Measurements from ENCODE around the gene CSTF2T.

Gene CSTF2T, protein sequence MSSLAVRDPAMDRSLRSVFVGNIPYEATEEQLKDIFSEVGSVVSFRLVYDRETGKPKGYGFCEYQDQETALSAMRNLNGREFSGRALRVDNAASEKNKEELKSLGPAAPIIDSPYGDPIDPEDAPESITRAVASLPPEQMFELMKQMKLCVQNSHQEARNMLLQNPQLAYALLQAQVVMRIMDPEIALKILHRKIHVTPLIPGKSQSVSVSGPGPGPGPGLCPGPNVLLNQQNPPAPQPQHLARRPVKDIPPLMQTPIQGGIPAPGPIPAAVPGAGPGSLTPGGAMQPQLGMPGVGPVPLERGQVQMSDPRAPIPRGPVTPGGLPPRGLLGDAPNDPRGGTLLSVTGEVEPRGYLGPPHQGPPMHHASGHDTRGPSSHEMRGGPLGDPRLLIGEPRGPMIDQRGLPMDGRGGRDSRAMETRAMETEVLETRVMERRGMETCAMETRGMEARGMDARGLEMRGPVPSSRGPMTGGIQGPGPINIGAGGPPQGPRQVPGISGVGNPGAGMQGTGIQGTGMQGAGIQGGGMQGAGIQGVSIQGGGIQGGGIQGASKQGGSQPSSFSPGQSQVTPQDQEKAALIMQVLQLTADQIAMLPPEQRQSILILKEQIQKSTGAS

DNA sequence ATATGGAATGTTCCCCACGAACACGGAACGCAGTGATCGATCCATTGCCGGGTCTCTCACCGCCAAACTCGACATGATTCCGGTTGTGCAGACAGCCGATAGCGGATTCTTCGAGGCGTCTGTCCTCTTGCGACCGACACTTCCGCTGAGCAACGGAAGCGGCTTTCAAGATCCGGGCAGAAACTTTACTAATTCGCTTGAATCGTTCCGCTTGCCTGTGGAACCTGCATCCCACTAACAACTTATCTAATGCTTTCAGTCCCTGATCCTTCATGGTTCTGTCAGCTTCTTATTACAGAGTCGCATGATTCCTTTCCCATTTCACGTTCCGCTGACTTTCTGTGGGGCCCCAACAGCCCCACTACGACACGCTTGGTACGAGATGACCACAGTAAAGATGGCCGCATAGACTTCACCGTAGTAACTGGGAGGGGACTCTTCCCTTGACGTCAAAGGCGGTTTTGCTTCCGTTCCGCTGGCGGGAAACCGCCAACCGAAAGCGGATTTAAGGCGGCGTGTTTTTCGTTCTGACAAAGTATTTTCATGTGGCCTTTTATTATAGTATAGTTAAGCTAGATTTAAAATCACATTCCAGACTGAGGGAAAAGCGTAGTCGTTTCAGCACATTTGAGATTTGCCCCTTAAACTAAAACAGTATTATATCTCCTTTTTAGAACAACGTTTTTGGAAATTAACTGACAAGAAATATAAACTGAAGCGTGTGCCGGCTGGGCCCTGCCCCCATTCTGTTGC lies at the start of gene CSTF2T:
Gene CSTF2T, minus strand, starts transcription at position 121 of the 753 bp plus-strand sequence. Its CDS starts 46 bp downstream, at position 75.
- peak; percentile 93 for FAIRE-seq

DNA sequence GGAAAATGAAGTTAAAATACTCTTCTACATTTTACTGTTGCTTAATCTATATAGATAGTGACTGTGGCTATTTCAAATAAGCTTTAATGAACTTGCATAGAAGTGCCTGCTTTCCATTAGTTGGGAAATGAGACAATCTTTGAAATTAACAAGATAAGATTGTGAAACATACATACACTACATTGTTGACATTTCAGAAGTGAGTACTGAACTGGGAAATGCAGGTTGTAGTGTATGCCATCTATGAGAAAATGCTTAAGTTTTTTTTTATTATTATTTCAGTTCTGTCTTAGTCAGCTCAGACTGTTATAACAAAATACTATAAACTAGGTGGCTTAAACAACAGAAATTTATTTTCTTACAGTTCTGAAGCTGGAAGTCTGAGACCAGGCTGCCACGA lies 49.6 kb upstream of the CSTF2T start:
- FAIRE-seq, result no peak

DNA sequence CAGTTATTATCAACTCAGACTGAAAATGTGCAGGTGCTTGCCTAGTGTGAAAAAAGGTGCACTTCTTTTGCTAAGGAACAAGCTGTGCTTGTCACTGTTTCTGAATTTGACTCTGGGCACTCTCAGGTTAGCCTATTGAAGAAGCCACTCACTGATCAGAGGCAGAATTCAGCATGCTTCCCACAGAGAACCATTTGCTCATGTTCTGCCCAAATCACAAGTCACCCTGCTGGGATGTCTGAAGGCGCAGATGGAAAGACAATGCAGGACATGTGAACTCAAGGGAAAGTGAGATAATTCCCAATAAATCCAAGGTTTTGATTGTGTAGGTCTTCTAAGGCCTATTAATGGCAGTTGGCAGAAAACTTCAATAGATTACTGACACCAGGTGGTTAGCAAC lies 47.8 kb upstream of the CSTF2T start:
- no peak for FAIRE-seq

DNA sequence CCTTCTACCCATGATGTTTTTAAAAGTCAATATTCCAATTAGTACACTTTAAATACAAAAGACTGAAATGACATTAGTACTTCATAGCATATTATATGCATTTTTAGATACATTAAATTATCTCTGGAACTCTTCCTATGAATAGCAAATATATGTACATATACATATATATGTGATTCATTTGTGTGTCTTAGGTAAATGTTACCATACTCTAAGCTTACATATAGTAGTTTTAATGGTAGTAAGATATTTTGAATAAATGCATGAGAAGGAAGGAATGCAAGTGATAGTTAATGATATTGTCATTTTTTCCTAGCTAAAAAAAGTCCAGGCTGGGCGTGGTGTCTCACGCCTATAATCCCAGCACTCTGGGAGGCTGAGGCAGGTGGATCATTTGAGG lies 46.0 kb upstream of the CSTF2T start:
- FAIRE-seq, result no peak

DNA sequence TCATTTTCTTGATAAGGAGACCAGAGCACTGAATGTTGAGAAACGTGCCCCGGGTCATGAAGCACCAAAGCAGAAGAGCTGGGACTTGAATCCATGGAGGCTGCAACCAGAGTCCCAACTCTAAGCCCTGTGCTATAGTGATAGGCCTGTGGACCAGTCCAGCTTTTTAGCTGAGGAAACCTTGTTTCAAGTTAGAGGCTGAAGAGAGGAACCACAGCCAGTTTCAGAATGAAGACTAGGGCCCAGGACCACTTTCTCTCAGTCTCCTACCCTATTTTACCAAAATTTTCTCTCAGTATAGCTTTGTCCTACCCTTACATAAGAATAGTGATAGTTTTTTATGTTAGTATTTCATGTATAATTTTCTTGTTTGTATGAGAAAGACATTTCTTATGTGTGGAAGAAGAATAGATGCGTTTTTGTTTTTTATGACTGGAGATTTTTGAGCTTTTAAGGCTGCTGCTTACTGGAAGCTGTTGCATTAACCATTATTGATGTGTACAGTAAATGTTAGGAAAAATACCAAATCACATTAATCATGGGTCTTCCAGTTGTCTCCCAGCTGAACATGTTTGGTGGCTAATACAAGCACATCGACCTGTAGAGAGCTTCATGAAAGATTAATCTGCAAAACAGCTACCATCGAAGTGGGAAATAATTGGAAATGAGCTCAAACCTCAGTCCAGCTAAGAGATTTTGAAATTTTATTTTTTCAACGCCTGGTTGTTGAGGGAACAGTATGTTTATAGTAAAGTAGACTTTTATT lies 45.0 kb upstream of the CSTF2T start:
- no peak for FAIRE-seq

DNA sequence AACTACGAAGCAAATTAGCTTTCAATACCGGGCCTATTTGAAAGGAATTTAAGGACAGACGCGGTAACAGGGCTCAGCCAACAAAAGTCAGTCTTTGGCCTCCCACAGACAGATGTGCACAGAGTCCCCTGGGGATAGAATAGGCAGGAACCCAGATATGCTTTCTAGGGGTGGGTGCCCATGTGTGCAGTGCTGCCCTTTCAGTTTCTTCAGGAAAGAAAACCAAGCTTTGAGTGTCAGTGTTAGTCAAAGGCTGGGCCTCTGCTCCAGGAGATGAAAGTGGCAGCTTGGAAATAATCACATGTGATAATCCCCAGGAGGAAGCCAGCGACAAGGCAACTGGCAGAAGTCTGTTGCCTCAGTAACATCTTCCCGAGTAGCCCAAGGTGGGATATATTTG lies 43.8 kb upstream of the CSTF2T start:
- FAIRE-seq, result no peak

DNA sequence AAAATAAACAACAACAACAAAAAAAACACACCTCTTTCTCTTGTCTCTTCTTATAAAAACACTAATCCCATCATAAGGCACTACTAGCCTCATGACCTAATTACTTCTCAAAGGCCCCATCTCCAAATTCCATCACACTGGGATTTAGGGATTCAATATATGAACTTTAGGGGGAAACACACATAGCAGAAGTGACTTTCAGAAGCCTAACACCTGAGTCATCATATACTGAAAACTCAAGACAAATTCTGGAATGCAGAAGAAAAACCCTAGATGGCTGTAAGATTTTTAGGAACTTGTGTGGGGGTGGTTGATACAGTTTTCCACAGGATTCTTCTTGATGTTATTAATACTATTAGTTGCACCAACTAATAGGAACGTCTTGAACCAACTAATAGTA lies 33.7 kb upstream of the CSTF2T start:
- no peak for FAIRE-seq

DNA sequence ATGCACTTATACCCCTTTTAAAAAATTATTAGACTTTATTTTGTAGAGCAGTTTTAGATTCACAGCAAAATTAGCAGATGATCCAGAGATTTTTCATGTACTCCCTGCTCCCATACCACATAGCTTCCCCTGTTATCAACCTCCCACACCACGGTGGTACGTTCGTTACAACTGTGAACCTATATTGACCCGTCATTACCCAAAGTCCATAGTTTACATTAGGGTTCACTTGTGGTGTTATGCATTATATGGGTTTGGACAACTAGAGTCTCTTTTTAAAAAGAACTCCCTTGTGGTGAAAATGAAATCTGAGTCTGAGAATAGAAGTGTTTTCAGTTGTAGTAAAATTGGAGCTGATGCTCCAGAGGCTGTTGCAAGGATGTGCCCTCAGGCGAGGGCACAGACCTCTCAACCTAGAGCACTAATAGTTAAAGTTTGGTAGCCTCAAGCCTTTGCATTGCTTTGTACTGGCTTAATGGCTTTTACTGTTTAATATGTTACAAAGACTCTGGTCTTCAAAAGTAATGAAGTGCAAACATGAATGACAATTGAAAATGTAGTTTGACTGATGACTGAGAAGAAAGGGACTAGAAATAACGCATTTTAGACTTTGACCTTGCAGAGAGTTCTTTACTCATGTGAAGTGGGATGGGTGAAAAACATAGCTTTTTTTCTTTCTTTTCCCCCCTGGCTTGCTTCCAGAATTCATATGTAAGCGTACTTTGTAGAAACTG lies 30.6 kb upstream of the CSTF2T start:
- FAIRE-seq, result no peak

DNA sequence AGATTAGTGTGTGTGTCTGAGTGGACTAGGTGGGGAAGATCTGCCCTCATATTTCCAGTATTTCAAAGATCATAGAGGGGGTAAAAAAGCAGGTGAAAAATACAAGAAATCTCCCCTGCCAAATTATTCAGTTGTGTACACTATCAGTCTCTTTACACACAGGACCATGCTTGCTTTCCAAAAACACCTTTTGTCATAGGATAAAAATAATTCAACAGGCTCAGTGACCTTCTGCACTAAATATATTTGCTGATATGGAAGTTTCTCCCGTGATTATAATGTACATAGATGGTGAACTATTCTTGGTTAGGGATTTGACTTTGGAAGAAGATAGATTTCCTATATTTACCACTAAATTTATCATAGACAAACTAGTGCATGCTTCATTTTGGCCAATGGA lies 24.6 kb upstream of the CSTF2T start:
- FAIRE-seq, result no peak

DNA sequence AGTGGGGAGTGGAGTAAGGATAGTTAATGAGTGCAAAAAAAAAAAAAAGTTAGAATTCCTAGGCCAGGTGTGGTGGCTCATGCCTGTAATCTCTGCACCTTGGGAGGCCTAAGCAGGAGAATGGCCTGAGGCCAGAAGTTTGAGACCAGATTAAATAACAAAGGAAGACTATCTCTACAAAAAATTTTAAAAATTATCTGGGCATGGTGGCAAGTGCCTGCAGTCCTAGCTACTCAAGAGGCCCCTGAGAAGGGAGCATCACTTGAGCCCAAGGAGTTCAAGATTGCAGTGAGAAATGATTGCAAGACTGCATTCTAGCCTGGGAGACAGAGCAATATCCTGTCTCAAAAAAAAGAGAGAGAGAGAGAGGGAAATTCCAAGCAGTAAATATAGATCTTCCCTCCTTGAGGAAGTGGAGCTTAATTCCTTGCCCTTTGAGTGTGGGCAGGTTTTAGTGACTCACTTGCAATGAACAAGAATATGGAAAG lies 19.5 kb upstream of the CSTF2T start:
- no peak for FAIRE-seq

DNA sequence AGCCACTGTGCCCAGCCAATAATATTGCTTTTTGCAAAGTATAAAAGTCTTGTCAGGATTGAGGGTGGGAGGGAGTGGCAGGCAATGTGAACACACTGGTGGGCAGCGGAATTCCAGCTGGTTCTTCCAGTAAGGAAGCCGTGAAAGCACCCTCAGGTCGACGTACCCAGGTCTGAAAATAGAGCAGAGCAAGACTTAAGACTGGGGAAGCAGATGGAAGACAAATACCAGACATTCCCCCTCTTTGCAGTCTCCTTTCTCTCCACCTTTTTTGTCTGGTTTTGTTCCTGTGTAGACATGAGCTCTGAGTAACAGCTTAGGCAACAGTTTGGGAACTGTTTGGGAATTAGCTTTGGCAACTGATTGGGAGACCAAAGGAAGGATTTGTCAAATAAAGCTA lies 17.6 kb upstream of the CSTF2T start:
- FAIRE-seq, result no peak

DNA sequence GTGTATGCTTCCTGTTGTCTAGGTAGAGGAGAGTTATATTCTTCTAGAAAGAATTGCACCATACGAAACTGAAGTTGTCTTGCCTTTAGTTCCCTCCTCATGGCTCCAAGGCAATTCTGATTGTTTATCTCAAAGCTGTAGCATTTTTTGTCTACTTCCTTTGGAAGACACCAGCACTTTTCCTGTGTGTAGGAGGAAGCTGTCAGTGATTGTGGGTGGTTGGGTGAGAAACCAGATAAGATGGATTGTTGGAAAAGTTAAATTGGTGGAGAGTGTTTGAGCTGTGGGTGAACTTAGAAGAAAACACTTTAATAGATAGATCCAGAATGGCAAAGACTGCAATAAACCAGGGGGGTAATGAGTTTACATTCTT lies 12.1 kb upstream of the CSTF2T start:
- no peak for FAIRE-seq

DNA sequence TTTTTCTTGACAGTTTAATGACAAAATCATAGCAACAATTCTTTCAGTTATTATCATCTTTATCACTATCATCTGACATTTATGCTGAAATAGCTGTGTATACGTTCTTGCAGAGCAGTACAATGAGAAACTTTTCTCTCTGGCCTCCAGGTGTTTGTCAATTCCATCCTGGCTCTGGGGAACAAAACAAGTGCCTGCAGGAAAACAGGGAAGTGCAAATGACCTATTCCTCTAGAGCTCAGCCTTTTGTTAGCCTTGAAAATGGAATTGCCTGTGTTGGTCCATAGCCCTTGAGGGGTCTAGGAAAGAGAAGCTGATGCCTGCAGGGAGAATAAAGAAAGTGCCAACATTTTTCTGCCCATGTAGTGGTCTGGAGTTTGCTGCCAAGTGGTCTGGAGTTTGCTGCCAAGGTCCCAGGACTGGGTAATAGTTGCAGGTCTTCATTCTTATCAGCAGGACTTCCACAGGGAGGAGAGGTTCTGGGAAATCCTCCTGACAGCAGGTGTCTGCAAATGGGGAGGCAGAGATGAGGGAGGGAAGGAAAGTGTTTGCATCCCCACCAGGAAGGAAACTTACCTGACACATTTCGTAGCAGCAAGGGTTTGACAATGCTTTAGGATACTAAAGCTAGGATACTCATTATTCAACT lies 10.1 kb upstream of the CSTF2T start:
- no peak for FAIRE-seq

DNA sequence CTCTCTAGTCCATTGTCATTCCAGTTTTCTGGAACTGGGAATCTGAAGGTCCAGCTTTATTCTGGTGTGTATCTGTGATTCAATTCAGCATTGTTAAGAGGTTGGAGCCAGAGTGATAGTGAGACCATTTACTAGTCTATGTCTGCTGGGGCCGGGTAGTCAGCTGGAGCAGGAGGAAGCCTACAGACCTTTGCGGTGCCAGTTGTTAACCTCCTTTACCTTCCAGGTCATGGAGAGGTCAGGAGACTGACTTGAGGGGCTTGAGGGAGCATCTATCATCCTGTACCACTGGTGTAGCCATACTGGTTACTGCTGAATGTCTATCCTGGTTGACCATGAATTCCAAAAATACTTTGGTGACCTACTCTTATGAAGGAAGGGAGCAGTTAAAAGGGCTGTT lies 9.2 kb upstream of the CSTF2T start:
- FAIRE-seq, result no peak

DNA sequence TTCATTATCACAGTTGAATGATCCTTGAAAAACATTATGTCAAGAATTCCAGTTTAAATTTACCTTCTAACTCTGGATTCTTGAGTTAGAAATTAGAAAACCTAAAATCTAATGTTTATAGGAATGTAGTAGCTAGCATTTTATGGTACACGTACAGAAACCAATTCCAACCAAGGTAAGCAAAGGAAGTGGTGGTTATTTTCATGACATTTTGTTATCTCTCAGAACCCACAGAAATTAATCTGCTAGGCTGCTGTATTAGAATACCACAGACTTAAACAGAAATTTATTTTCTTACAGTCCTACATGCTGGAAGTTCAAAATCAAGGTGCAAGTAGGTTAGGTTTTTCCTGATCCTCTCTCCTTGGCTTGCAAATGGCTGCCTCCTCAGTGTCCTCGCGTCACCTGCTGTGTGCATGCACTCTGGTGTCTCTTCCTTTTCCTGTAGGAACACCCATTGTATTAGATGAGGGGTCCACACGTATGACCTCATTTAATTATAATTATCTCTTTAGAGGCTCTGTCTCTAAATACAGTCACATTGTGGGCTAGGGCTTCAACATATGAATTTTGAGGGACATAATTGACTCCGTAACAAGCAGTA lies 8.5 kb upstream of the CSTF2T start:
- FAIRE-seq, result no peak

DNA sequence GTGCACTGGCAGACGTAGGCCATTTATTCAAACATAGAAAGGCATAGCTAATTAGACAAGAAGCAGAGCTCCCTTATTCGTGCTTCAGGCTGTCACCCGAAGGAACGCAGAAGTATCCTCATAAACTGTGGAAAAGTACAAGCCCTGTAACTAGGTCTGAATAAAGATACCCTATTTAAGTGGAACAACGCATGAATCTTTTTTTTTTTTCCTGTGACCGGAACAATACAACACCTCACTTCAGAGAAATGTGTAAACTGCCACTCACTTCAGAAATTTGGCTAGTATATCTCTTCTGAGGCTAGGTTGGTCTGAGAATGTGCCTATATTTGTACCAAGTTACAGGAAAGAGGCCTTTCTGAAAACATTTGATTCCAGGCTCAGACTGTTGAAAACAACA lies 8.0 kb upstream of the CSTF2T start:
- FAIRE-seq, result no peak

DNA sequence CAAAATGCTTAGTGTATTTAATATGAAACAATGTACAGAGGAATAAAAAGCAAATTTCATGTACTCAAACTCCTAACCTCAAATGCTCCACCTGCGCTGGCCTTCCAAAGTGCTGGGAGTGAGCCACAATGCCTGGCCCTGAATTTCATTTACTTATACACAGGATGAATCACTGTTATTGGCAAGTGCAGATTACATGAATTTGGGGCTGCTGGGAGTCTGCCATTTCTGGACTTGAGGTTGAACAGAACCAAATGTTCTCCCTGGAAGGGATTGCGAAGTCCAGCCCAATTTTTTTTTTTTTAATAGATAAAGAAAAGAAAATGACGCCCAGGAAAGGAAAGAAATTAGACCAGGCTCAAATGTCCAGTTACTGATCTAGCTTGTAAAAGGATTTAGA lies 6.8 kb upstream of the CSTF2T start:
- FAIRE-seq, result no peak

DNA sequence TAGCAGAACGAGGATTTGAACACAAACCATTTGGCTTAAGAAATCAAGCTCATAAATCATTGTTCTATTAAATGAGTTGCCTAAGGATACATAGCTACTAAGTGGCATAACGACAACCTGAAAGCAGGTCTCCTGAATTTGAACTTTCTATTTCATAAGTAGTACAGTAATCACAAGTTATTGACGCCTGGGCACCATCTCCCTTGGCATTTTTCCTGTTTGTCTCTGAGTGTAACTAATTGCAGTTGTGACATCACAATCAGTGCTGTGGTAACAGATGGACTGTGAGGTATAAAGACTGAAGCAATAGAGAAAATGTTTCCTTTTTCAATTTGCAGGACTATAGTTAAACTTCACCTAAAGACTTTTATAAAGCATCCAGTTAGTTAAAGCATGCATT lies 6.4 kb upstream of the CSTF2T start:
- no peak for FAIRE-seq

DNA sequence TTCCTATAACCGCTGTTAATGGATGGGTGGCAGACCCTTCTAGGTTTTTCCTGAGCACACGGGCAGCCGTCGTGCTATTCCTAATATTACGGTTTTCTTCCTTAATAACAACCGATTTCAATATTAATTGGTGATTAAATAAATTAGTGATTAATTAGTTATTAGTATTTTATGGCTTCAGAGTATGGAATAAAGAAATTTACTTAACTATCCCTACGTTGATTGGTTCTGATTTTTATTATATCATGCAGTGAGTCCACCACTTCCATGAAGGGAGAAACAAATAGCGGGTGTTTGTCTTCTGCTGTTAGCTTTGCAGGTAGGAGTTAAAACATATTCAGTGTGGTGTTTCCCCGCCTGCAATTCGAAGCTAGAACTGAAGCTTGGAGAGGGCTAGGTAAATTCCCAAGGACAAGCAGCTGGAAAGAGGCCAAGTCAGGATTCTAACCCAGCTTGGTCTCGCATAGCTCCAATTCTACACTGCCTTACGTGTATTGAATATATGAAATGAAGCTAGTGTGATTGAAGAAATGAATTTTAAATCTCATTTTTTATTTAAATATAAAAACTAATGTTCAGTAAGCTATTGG lies 928 bp upstream of the CSTF2T start:
- no peak for FAIRE-seq

DNA sequence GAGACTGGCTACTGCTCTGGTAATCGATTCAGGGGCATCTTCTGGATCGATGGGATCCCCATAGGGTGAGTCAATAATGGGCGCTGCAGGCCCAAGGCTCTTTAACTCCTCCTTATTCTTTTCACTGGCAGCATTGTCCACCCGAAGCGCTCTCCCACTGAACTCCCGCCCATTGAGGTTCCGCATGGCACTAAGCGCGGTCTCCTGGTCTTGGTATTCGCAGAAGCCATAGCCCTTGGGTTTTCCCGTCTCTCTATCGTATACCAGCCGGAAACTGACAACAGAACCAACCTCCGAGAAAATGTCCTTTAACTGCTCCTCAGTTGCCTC lies 285 bp downstream of the CSTF2T start:
- FAIRE-seq, result no peak

DNA sequence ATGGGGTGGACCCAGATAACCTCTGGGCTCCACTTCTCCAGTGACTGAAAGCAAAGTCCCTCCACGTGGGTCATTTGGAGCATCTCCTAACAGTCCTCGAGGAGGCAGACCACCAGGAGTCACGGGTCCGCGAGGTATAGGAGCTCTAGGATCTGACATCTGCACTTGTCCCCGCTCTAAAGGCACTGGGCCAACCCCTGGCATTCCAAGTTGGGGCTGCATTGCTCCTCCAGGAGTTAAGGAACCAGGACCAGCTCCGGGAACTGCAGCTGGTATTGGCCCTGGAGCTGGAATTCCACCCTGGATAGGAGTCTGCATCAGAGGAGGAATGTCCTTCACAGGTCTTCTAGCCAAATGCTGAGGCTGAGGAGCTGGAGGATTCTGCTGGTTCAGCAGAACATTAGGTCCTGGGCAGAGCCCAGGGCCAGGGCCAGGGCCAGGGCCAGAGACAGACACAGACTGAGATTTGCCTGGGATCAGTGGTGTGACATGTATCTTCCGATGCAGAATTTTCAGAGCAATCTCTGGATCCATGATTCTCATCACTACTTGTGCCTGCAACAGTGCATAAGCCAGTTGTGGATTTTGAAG lies 827 bp downstream of the CSTF2T start:
- FAIRE-seq, result no peak

Data from endometrium (tissue), 2 donors.